HG02870 (cell line): ENCODE data around the gene GALNT7.

ENCODE experiments used
- ATAC-seq: cut with Tn5 transposase; IDR thresholded peaks from one replicate; pipeline ENCODE4 v1.9.1; 2021; ENCODE audit warnings: mild to moderate bottlenecking, moderate library complexity; ENCODE audit not compliant: unreplicated experiment

The GALNT7 gene

GRCh38 chr4:173334085-173334890, 165.7 kb downstream of the GALNT7 start, which contains the start of gene HMGB2:
Gene HMGB2 (minus strand): TSS chr4:173334358. CDS start chr4:173333649, 709 bp downstream.
- ATAC-seq: peak; percentile 86

- peak; percentile 32 for ATAC-seq
Observed at GRCh38 chr4:173334891-173335752, 166.5 kb downstream of the GALNT7 start.

GRCh38 chr4:173337463-173337862, 168.9 kb downstream of the GALNT7 start:
- no peak for ATAC-seq

- no peak for ATAC-seq
Observed at GRCh38 chr4:173343832-173344397, 175.3 kb downstream of the GALNT7 start.

GRCh38 chr4:173345648-173346047, 177.0 kb downstream of the GALNT7 start:
- ATAC-seq: peak; percentile 56

- no peak for ATAC-seq
Observed at GRCh38 chr4:173346074-173346473, 177.5 kb downstream of the GALNT7 start.

- no peak for ATAC-seq
Observed at GRCh38 chr4:173347467-173347866, 178.9 kb downstream of the GALNT7 start.

GRCh38 chr4:173357939-173358338, 189.3 kb downstream of the GALNT7 start:
- ATAC-seq: no peak

- ATAC-seq: no peak
Observed at GRCh38 chr4:173360587-173361221, 192.1 kb downstream of the GALNT7 start.

- no peak for ATAC-seq
Observed at GRCh38 chr4:173362666-173363065, 194.1 kb downstream of the GALNT7 start.

GRCh38 chr4:173365359-173365996, 196.9 kb downstream of the GALNT7 start:
- ATAC-seq: no peak

GRCh38 chr4:173367285-173367684, 198.7 kb downstream of the GALNT7 start:
- ATAC-seq: peak; percentile 30

GRCh38 chr4:173367946-173368345, 199.3 kb downstream of the GALNT7 start:
- ATAC-seq: no peak

- ATAC-seq: peak; percentile 3
Observed at GRCh38 chr4:173370130-173370476, 201.5 kb downstream of the GALNT7 start.

GRCh38 chr4:173370477-173371291, 202.1 kb downstream of the GALNT7 start, which contains the start of gene SAP30:
Gene SAP30 (plus strand): TSS chr4:173370954. CDS start chr4:173371183, 229 bp downstream.
- ATAC-seq: peak; percentile 61

- ATAC-seq: peak; percentile 13
Observed at GRCh38 chr4:173371292-173372192, 202.9 kb downstream of the GALNT7 start.
